CD14-positive monocyte (primary cell): Measurements from ENCODE around the gene BACH2. TPM values are rescaled to one million over a fixed set of nuclear protein-coding genes. Genes with fewer than 3 reads are reported as not detected.
A peak's percentile ranks its signal among the peaks of the same experiment; 100 is the strongest.

Experiments
- DNase-seq, 3 donors: peaks; one replicate each; pipeline ENCODE4 v3.0.0-alpha.2; 2011 to 2022
- H2AFZ ChIP-seq: 2 replicates; pipeline ENCODE4 v1.6.0; 2012; ENCODE audit warnings: mild to moderate bottlenecking, low read depth, low read length, inconsistent platforms; ENCODE audit not compliant: insufficient read depth, poor library complexity, severe bottlenecking
- H3K27ac ChIP-seq, 2 donors: 1 replicate in 1 of 2; 2 replicates in 1 of 2; pipeline ENCODE4 v1.5.1; 2012 to 2013; ENCODE audit warnings: low read length in 2 of 2, control low read depth in 1 of 2, inconsistent platforms in 1 of 2, low read depth in 1 of 2, mild to moderate bottlenecking in 1 of 2
- H3K27me3 ChIP-seq, 2 donors: one replicate each; pipeline versions ENCODE4 v1.6.0 to v1.6.1; 2011 to 2013; ENCODE audit warnings: low read length in 2 of 2; ENCODE audit not compliant: control insufficient read depth in 2 of 2, insufficient read depth in 2 of 2
- H3K36me3 ChIP-seq, 2 donors: replicated peaks in 1 of 2; 1 replicate in 1 of 2; 2 replicates in 1 of 2; pipeline versions ENCODE4 v1.5.1 to v1.6.1; 2012 to 2013; ENCODE audit warnings: low read length in 2 of 2, control low read depth in 1 of 2, inconsistent platforms in 1 of 2, mild to moderate bottlenecking in 1 of 2; ENCODE audit not compliant: insufficient read depth in 2 of 2, control insufficient read depth in 1 of 2
- H3K4me1 ChIP-seq, 2 donors: 1 replicate in 1 of 2; 2 replicates in 1 of 2; pipeline versions ENCODE4 v1.5.1 to v1.6.1; 2012 to 2013; ENCODE audit warnings: low read length in 2 of 2, control low read depth in 1 of 2, inconsistent platforms in 1 of 2, mild to moderate bottlenecking in 1 of 2, moderate library complexity in 1 of 2; ENCODE audit not compliant: insufficient read depth in 2 of 2, control insufficient read depth in 1 of 2
- H3K4me2 ChIP-seq: replicated peaks from 2 replicates; pipeline ENCODE3; 2012; ENCODE audit warnings: low read length, moderate library complexity, mild to moderate bottlenecking; ENCODE audit not compliant: poor library complexity, severe bottlenecking; ENCODE audit errors: extremely low read depth
- H3K4me3 ChIP-seq, 3 experiments: fragments of 200-600 bp in 1 of 3; sonication (generic) in 1 of 3; replicated peaks in 1 of 3; 1 replicate in 2 of 3; 2 replicates in 1 of 3; pipeline ENCODE4 v1.5.1; 2011 to 2013; ENCODE audit warnings: low read length in 3 of 3, mild to moderate bottlenecking in 3 of 3, control low read depth in 2 of 3, low read depth in 2 of 3, inconsistent platforms in 1 of 3, moderate library complexity in 1 of 3
- H3K79me2 ChIP-seq: 2 replicates; pipeline ENCODE4 v1.6.0; 2012; ENCODE audit warnings: mild to moderate bottlenecking, control low read depth, inconsistent platforms, low read length, moderate library complexity; ENCODE audit not compliant: insufficient read depth
- H3K9ac ChIP-seq: 2 replicates; pipeline ENCODE4 v1.6.0; 2017; ENCODE audit warnings: low read length, mild to moderate bottlenecking; ENCODE audit not compliant: insufficient read depth, poor library complexity, severe bottlenecking
- H3K9me3 ChIP-seq, 2 donors: replicated peaks in 1 of 2; 1 replicate in 1 of 2; 2 replicates in 1 of 2; pipeline versions ENCODE4 v1.5.1 to v1.6.1; 2012 to 2013; ENCODE audit warnings: low read length in 2 of 2, control low read depth in 1 of 2; ENCODE audit not compliant: control insufficient read depth in 1 of 2, insufficient read depth in 1 of 2
- H4K20me1 ChIP-seq: 2 replicates; pipeline ENCODE4 v1.6.0; 2012; ENCODE audit warnings: mild to moderate bottlenecking, low read length, control low read depth, moderate library complexity; ENCODE audit not compliant: insufficient read depth
- H3K27ac Mint-ChIP-seq, 7 donors: one replicate each; pipeline ENCODE4 v1.8.0; 2020; ENCODE audit warnings: mild to moderate bottlenecking in 7 of 7, mixed read lengths in 7 of 7, moderate library complexity in 6 of 7, inconsistent platforms in 2 of 7
- H3K27me3 Mint-ChIP-seq, 3 donors: one replicate each; pipeline ENCODE4 v1.8.0; 2021 to 2022; ENCODE audit warnings: low read depth in 3 of 3, mild to moderate bottlenecking in 3 of 3, mixed read lengths in 3 of 3, moderate library complexity in 3 of 3, inconsistent platforms in 1 of 3
- H3K36me3 Mint-ChIP-seq, 2 donors: one replicate each; pipeline ENCODE4 v1.8.0; 2020; ENCODE audit warnings: mixed read lengths in 2 of 2, inconsistent platforms in 1 of 2, mild to moderate bottlenecking in 1 of 2
- H3K4me1 Mint-ChIP-seq: one replicate; pipeline ENCODE4 v1.8.0; 2020; ENCODE audit warnings: mild to moderate bottlenecking, mixed read lengths
- H3K4me3 Mint-ChIP-seq, 2 donors: one replicate each; pipeline ENCODE4 v1.8.0; 2020; ENCODE audit warnings: mild to moderate bottlenecking in 2 of 2, mixed read lengths in 2 of 2, moderate library complexity in 1 of 2
- H3K9me3 Mint-ChIP-seq, 7 donors: one replicate each; pipeline ENCODE4 v1.8.0; 2020 to 2022; ENCODE audit warnings: mixed read lengths in 7 of 7, mild to moderate bottlenecking in 6 of 7, moderate library complexity in 6 of 7, inconsistent platforms in 2 of 7
- CTCF ChIP-seq: fragments of 200-600 bp; IDR thresholded peaks from one replicate; pipeline ENCODE4 v1.8.0; 2022; ENCODE audit warnings: antibody characterized with exemption, mild to moderate bottlenecking
- WGBS: methylation state at CpG from one replicate; pipeline ENCODE4 v1.1.5; 2013; ENCODE audit warnings: missing lambda C conversion rate; ENCODE audit not compliant: insufficient coverage; 5-methylcytosine and 5-hydroxymethylcytosine counted together
- intact Hi-C, 2 donors: fragments of 100-400 bp; cut with micrococcal nuclease; formaldehyde crosslinking; loops; one replicate each; pipeline versions ENCODE4 v1.15.0 to v1.15.1; 2023
- polyA plus RNA-seq, 3 donors: library from polyadenylated mRNA; depleted of rRNA in 1 of 3; unstranded in 2 of 3; stranded (reverse) in 1 of 3; fragments of 300-500 nt in 2 of 3; fragments of >200 nt in 1 of 3; fragmentation: Illumina TruSeq in 2 of 3; gene quantifications; 1 replicate in 2 of 3; 2 replicates in 1 of 3; pipeline ENCODE4 v1.2.3, GENCODE V29; 2012 to 2021

BACH2 gene
- polyA plus RNA-seq, 3 donors: 0.04 to 0.09 (median 0.05) TPM

- WGBS: 97% methylated on average over 3 of the region's 7 CpGs
- TF ChIP-seq CTCF: no peak
- H3K36me3 Mint-ChIP-seq: peaks cover 0 to 3% of the 10 kb centered on the region in 2 donors
- Histone ChIP-seq H3K27ac (no peak overlapping the region), H3K9me3 (no peaks in the 10 kb centered on the region), H3K4me1 (peaks cover 15 to 18% of the 10 kb centered on the region in 2 donors), H3K4me2 (no peak overlapping the region), H4K20me1 (no peaks in the 10 kb centered on the region), H3K9ac (no peak overlapping the region), H2AFZ (no peak overlapping the region), H3K79me2 (no peaks in the 10 kb centered on the region), H3K4me3 (no peak overlapping the region), H3K27me3 (no peaks in the 10 kb centered on the region), H3K36me3 (no peaks in the 10 kb centered on the region)
- no peak overlapping the region for H3K27ac Mint-ChIP-seq
- no peak for DNase-seq
- peaks cover 21% of the 10 kb centered on the region for H3K4me1 Mint-ChIP-seq
- peaks cover 0 to 2% (median 0%) of the 10 kb centered on the region in 7 donors for H3K9me3 Mint-ChIP-seq
- intact Hi-C loops: no loop called here
- peaks cover 0 to 2% (median 0%) of the 10 kb centered on the region in 3 donors for H3K27me3 Mint-ChIP-seq
- no peak overlapping the region for H3K4me3 Mint-ChIP-seq
These were observed 139.2 kb downstream of the BACH2 start for GRCh38 chr6:90157441-90157840.

DNA sequence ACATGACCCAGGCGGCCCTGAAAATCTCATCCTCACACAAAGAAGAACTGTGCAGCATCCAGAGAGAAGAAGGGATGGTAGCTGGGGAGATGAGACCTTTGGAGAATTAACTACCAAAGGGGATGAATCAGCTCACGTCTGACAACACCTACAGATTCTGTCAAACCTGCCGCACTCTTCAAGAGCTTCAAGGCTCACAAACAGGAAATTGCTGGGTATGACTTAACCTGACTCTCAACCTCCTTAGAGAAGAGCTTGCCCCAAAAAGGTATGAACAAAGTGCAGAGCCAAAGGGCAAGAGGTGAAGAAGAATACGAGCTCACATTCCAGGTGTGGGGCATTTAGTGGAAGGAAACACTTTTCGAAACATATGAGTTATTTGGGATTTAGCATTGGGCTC lies 139.8 kb downstream of the BACH2 start:
- H3K9ac ChIP-seq: no peak overlapping the region
- H3K4me3 ChIP-seq: no peak overlapping the region
- WGBS: no CpG with 5 or more reads among the region's 5 CpGs
- no peak for DNase-seq
- H2AFZ ChIP-seq: no peak overlapping the region
- no peaks in the 10 kb centered on the region for H4K20me1 ChIP-seq
- H3K27ac Mint-ChIP-seq: peak overlapping the region in 1 of 7 donors; percentile 4
- no peaks in the 10 kb centered on the region for H3K9me3 ChIP-seq
- H3K27me3 Mint-ChIP-seq: peaks cover 0 to 2% (median 0%) of the 10 kb centered on the region in 3 donors
- intact Hi-C loops: no loop called here
- H3K4me2 ChIP-seq: no peak overlapping the region
- peaks cover 18 to 20% of the 10 kb centered on the region in 2 donors for H3K4me1 ChIP-seq
- H3K79me2 ChIP-seq: no peaks in the 10 kb centered on the region
- H3K36me3 Mint-ChIP-seq: peaks cover 0 to 3% of the 10 kb centered on the region in 2 donors
- peaks cover 0 to 2% (median 0%) of the 10 kb centered on the region in 7 donors for H3K9me3 Mint-ChIP-seq
- peaks cover 24% of the 10 kb centered on the region for H3K4me1 Mint-ChIP-seq
- no peaks in the 10 kb centered on the region for H3K27me3 ChIP-seq
- TF ChIP-seq CTCF: no peak
- no peak overlapping the region for H3K4me3 Mint-ChIP-seq
- H3K27ac ChIP-seq: no peak overlapping the region
- no peaks in the 10 kb centered on the region for H3K36me3 ChIP-seq
